DOHH2 (cell line): ENCODE data around the gene RCOR1.

ENCODE experiments used
- H3F3A ChIP-seq: fragments of 200-600 bp; sonication (generic), shearing (Covaris generic); 2 replicates; pipeline ENCODE4 v1.6.0; 2016; ENCODE audit warnings: antibody characterized with exemption, mild to moderate bottlenecking; ENCODE audit not compliant: control insufficient read depth, insufficient read depth
- H3K27ac ChIP-seq: fragments of 200-600 bp; sonication (generic); 2 replicates; pipeline ENCODE4 v1.5.1; 2014; ENCODE audit warnings: low read depth, mild to moderate bottlenecking, low read length, moderate library complexity
- H3K27me3 ChIP-seq: fragments of 200-600 bp; sonication (generic); 2 replicates; pipeline ENCODE4 v1.6.1; 2014; ENCODE audit warnings: mild to moderate bottlenecking, low read length, mixed read lengths; ENCODE audit not compliant: control insufficient read depth
- H3K36me3 ChIP-seq: fragments of 200-600 bp; sonication (generic); 2 replicates; pipeline ENCODE4 v1.6.1; 2014; ENCODE audit warnings: mild to moderate bottlenecking, low read length, moderate library complexity, mixed read lengths; ENCODE audit not compliant: control insufficient read depth
- H3K4me1 ChIP-seq: fragments of 200-600 bp; sonication (generic); 2 replicates; pipeline ENCODE4 v1.6.1; 2014; ENCODE audit warnings: mild to moderate bottlenecking, low read length, mixed read lengths; ENCODE audit not compliant: control insufficient read depth
- H3K4me2 ChIP-seq: fragments of 200-600 bp; sonication (generic); 2 replicates; pipeline ENCODE4 v1.6.0; 2014; ENCODE audit warnings: mild to moderate bottlenecking, low read length, moderate library complexity
- H3K4me3 ChIP-seq: fragments of 200-600 bp; sonication (generic); 2 replicates; pipeline ENCODE4 v1.5.1; 2014; ENCODE audit warnings: mild to moderate bottlenecking, low read length, mixed read lengths
- H3K79me2 ChIP-seq: fragments of 200-600 bp; sonication (generic); 2 replicates; pipeline ENCODE4 v1.6.1; 2014; ENCODE audit warnings: mild to moderate bottlenecking, low read length, mixed read lengths; ENCODE audit not compliant: control insufficient read depth
- H3K9me2 ChIP-seq: fragments of 200-600 bp; sonication (generic); replicated peaks from 2 replicates; pipeline ENCODE4 v1.6.1; 2014; ENCODE audit warnings: mild to moderate bottlenecking, low read length, mixed read lengths; ENCODE audit not compliant: control insufficient read depth
- H3K9me3 ChIP-seq: fragments of 200-600 bp; sonication (generic); 2 replicates; pipeline ENCODE4 v1.6.1; 2014; ENCODE audit warnings: antibody characterized with exemption, low read length, mixed read lengths; ENCODE audit not compliant: control insufficient read depth, insufficient read depth
- H4K20me1 ChIP-seq: fragments of 200-600 bp; sonication (generic); 2 replicates; pipeline ENCODE4 v1.6.0; 2014; ENCODE audit warnings: low read depth, mild to moderate bottlenecking, antibody characterized with exemption, low read length, moderate library complexity; ENCODE audit not compliant: control insufficient read depth, insufficient read depth
- CTCF ChIP-seq: fragments of 200-600 bp; sonication (generic); IDR thresholded peaks from one replicate; pipeline ENCODE4 v1.5.1; 2014; ENCODE audit warnings: antibody characterized with exemption, mild to moderate bottlenecking, low read depth, low read length; ENCODE audit not compliant: poor library complexity, severe bottlenecking
- EZH2phosphoT487 ChIP-seq: fragments of 200-600 bp; sonication (generic); IDR thresholded peaks from 2 replicates; pipeline ENCODE4 v1.6.1; 2017; ENCODE audit warnings: borderline replicate concordance, mild to moderate bottlenecking, antibody characterized with exemption, low read length, moderate library complexity, mixed read lengths

The RCOR1 gene

DNA sequence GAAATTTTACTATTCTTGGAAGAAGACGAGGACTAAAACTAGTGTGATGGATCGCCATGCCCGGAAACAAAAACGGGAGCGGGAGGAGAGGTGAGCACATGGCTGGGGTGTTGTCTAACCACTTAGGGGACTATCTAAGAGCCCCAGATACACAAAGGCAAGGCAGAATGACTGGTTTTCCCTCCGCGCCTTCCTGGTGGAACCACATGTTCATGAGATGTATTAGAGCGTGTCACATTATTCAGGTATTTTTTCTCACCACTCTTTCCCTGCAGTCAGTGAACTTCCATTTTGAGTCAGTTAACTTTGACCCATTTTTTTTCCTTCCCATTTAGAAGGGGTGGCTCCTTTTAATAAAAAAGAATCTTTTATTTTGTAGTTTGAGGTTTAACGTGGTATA, 116.0 kb downstream of the RCOR1 start:
- TF ChIP-seq EZH2phosphoT487 = no peak
- TF ChIP-seq CTCF = no peak
- Histone ChIP-seq H3K9me3 (peaks cover 3% of the 10 kb centered on the region; the same call in 1 of the 2 replicates), H3K27me3 (no peaks in the 10 kb centered on the region), H3K4me1 (no peaks in the 10 kb centered on the region), H4K20me1 (no peaks in the 10 kb centered on the region), H3K36me3 (peaks cover 62% of the 10 kb centered on the region), H3K79me2 (no peaks in the 10 kb centered on the region), H3K4me3 (no peak overlapping the region), H3K9me2 (no peaks in the 10 kb centered on the region), H3K4me2 (no peak overlapping the region), H3F3A (peaks cover 2% of the 10 kb centered on the region; the same call in 1 of the 2 replicates), H3K27ac (no peak overlapping the region)

GRCh38 chr14:102711207-102711606, 118.8 kb downstream of the RCOR1 start:
- Histone ChIP-seq H3K36me3 (peaks cover 59% of the 10 kb centered on the region), H3F3A (peaks cover 2% of the 10 kb centered on the region; the same call in 1 of the 2 replicates), H4K20me1 (no peaks in the 10 kb centered on the region), H3K4me2 (no peak overlapping the region), H3K9me3 (no peaks in the 10 kb centered on the region), H3K9me2 (no peaks in the 10 kb centered on the region), H3K79me2 (no peaks in the 10 kb centered on the region), H3K4me1 (no peaks in the 10 kb centered on the region), H3K27me3 (no peaks in the 10 kb centered on the region), H3K4me3 (no peak overlapping the region), H3K27ac (no peak overlapping the region)
- TF ChIP-seq CTCF (no peak), EZH2phosphoT487 (no peak)

DNA sequence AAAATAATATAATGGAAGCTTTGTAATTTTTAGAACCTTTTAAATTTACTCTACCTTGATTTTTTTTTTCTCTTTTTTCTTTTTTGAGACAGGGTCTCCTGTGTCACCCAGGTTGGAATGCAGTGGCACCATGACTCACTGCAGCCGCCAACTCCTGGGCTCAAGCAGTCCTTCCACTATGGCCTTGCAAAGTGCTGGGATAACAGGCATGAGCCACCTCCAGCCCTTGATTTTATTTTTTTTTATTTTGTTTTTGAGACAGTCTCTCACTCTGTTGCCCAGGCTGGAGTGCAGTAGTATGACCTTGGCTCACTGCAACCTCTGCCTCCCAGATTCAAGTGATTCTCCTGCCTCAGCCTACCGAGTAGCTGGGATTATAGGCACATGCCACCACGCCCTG, 119.5 kb downstream of the RCOR1 start:
- Histone ChIP-seq H3K4me1 (no peaks in the 10 kb centered on the region), H4K20me1 (no peaks in the 10 kb centered on the region), H3K27me3 (no peaks in the 10 kb centered on the region), H3K4me3 (no peak overlapping the region), H3K36me3 (peaks cover 62% of the 10 kb centered on the region), H3K4me2 (no peak overlapping the region), H3K9me2 (no peaks in the 10 kb centered on the region), H3K79me2 (no peaks in the 10 kb centered on the region), H3K27ac (no peak overlapping the region), H3F3A (peaks cover 2% of the 10 kb centered on the region; the same call in 1 of the 2 replicates), H3K9me3 (no peaks in the 10 kb centered on the region)
- TF ChIP-seq CTCF (no peak), EZH2phosphoT487 (no peak)
